Stomach (tissue), 9 donors: ENCODE measurements around the gene CHST14. TPM values are rescaled to one million over a fixed set of nuclear protein-coding genes. Genes with fewer than 3 reads are reported as not detected.

Experiments
- DNase-seq, 2 donors: peaks; one replicate each; pipeline versions ENCODE4 v3.0.0 to v3.0.0-alpha.2; 2013 to 2019
- H3K27ac ChIP-seq, 5 donors: fragments of 200-600 bp in 4 of 5; sonication (generic) in 4 of 5; one replicate each; pipeline ENCODE4 v1.5.1; 2013 to 2019; ENCODE audit warnings: mild to moderate bottlenecking in 1 of 5, moderate library complexity in 1 of 5
- H3K27me3 ChIP-seq, 3 donors: fragments of 200-600 bp; sonication (generic); one replicate each; pipeline ENCODE4 v1.5.1; 2017 to 2019; ENCODE audit warnings: mixed run types in 1 of 3
- H3K36me3 ChIP-seq, 4 donors: fragments of 200-600 bp; sonication (generic); 1 replicate in 3 of 4; 2 replicates in 1 of 4; pipeline ENCODE4 v1.5.1; 2016 to 2019
- H3K4me1 ChIP-seq, 4 donors: fragments of 200-600 bp; sonication (generic); one replicate each; pipeline ENCODE4 v1.5.1; 2016 to 2019
- H3K4me3 ChIP-seq, 4 donors: fragments of 200-600 bp; sonication (generic) in 3 of 4; one replicate each; pipeline ENCODE4 v1.5.1; 2016 to 2019; ENCODE audit warnings: mild to moderate bottlenecking in 1 of 4
- H3K9me3 ChIP-seq, 4 donors: fragments of 200-600 bp; sonication (generic); one replicate each; pipeline ENCODE4 v1.5.1; 2016 to 2019
- CTCF ChIP-seq, 7 experiments: fragments of 450-650 bp in 4 of 7; fragments of 200-600 bp in 3 of 7; sonication (generic) in 3 of 7; IDR thresholded peaks; one replicate each; pipeline ENCODE4 v1.5.1; 2016 to 2019; ENCODE audit warnings: antibody characterized with exemption in 7 of 7, control low read depth in 2 of 7, mild to moderate bottlenecking in 1 of 7
- EP300 ChIP-seq: sonication (generic); formaldehyde crosslinking; IDR thresholded peaks from one replicate; pipeline ENCODE4 v1.6.1; 2017; ENCODE audit warnings: antibody characterized with exemption
- POLR2A ChIP-seq, 4 donors: fragments of 450-650 bp; IDR thresholded peaks; one replicate each; pipeline ENCODE4 v1.6.1; 2016; ENCODE audit warnings: antibody characterized with exemption in 4 of 4, control low read depth in 2 of 4, mild to moderate bottlenecking in 1 of 4, moderate library complexity in 1 of 4
- POLR2AphosphoS5 ChIP-seq, 3 donors: sonication (generic); formaldehyde crosslinking; IDR thresholded peaks; one replicate each; pipeline ENCODE4 v1.6.1; 2016; ENCODE audit warnings: antibody characterized with exemption in 3 of 3
- WGBS, 5 donors: extraction: QIAGEN DNeasy Blood & Tissue Kit in 3 of 5; methylation state at CpG; one replicate each; pipeline versions ENCODE4 v1.1.5 to v1.1.7; 2013 to 2018; 5-methylcytosine and 5-hydroxymethylcytosine counted together
- intact Hi-C: fragments of 100-400 bp; cut with DNase I; formaldehyde crosslinking; loops from one replicate; pipeline ENCODE4 v1.15.1; 2023; ENCODE audit warnings: low total_unique reads
- polyA plus RNA-seq, 3 donors: library from polyadenylated mRNA; stranded (reverse); fragments of 200-250 nt; gene quantifications; one replicate each; pipeline ENCODE4 v1.2.3, GENCODE V29; 2013
- total RNA-seq, 5 donors: library from RNA; depleted of rRNA; stranded (reverse); fragments of >200 nt; gene quantifications; one replicate each; pipeline versions ENCODE4 v1.1.0 to v1.2.3, GENCODE V29; 2014 to 2016
- donor health status: healthy with polysubstance abuse.
- donor health status: Bipolar disorder and iron deficiency.
- donor health status: healthy.

Gene CHST14
- total and polyA plus RNA-seq, 8 donors, result 0.92 to 14.6 (median 5.1) TPM

- no peak for DNase-seq
- no peak overlapping the region for H3K27ac ChIP-seq
- H3K36me3 ChIP-seq, result no peaks in the 10 kb centered on the region
- H3K4me3 ChIP-seq, result no peak overlapping the region
- TF ChIP-seq POLR2A (IDR thresholded peaks at IDR 0.05), result no peak
- 70 to 90% (median 76%) methylated on average over 2 of the region's 2 CpGs for WGBS, 5 donors
- intact Hi-C loops, result no loop called here
- H3K9me3 ChIP-seq, result no peaks in the 10 kb centered on the region
- no peaks in the 10 kb centered on the region for H3K27me3 ChIP-seq
- H3K4me1 ChIP-seq, result no peaks in the 10 kb centered on the region
Measured at GRCh38 chr15:40483919-40484318, 13.1 kb downstream of the CHST14 start.

GRCh38 chr15:40486066-40486770 is 15.4 kb downstream of the CHST14 start:
- TF ChIP-seq POLR2AphosphoS5 (IDR thresholded peaks at IDR 0.05), result no peak
- no peak for TF ChIP-seq CTCF (IDR thresholded peaks at IDR 0.05)
- TF ChIP-seq EP300, result no peak
- intact Hi-C loops, result no loop called here

GRCh38 chr15:40487816-40488682 is 17.3 kb downstream of the CHST14 start:
- Histone ChIP-seq H3K4me1 (no peaks in the 10 kb centered on the region), H3K9me3 (no peaks in the 10 kb centered on the region), H3K4me3 (no peak overlapping the region), H3K27ac (no peak overlapping the region), H3K36me3 (no peaks in the 10 kb centered on the region), H3K27me3 (no peaks in the 10 kb centered on the region)
- DNase-seq, result no peak
- intact Hi-C loops, result no loop called here
- TF ChIP-seq POLR2AphosphoS5 (IDR thresholded peaks at IDR 0.05) (no peak), EP300 (no peak), POLR2A (IDR thresholded peaks at IDR 0.05) (no peak), CTCF (IDR thresholded peaks at IDR 0.05) (no peak)
- 85 to 93% (median 88%) methylated on average over 35 of the region's 35 CpGs for WGBS, 5 donors

More at GRCh38 chr15:40486066-40486770, 15.4 kb downstream of the CHST14 start:
- no peaks in the 10 kb centered on the region for H3K36me3 ChIP-seq
- H3K9me3 ChIP-seq, result no peaks in the 10 kb centered on the region
- H3K27me3 ChIP-seq, result no peaks in the 10 kb centered on the region
- H3K27ac ChIP-seq, result no peak overlapping the region
- WGBS, 5 donors, result 75 to 91% (median 86%) methylated on average over 36 of the region's 36 CpGs
- DNase-seq, result no peak
- H3K4me1 ChIP-seq, result no peaks in the 10 kb centered on the region
- no peak overlapping the region for H3K4me3 ChIP-seq

- H3K27me3 ChIP-seq, result no peaks in the 10 kb centered on the region
- H3K27ac ChIP-seq, result no peak overlapping the region
- no peak for TF ChIP-seq CTCF (IDR thresholded peaks at IDR 0.05)
- TF ChIP-seq POLR2A (IDR thresholded peaks at IDR 0.05), result no peak
- no peak for TF ChIP-seq POLR2AphosphoS5 (IDR thresholded peaks at IDR 0.05)
- no peak for TF ChIP-seq EP300
- no peak for DNase-seq
- no peaks in the 10 kb centered on the region for H3K36me3 ChIP-seq
- H3K9me3 ChIP-seq, result no peaks in the 10 kb centered on the region
- 79 to 88% (median 88%) methylated on average over 44 to 47 of the region's 47 CpGs for WGBS, 5 donors
- intact Hi-C loops, result no loop called here
- no peak overlapping the region for H3K4me3 ChIP-seq
- H3K4me1 ChIP-seq, result no peaks in the 10 kb centered on the region
Measured at GRCh38 chr15:40489274-40490175, 18.7 kb downstream of the CHST14 start.
